HG03103 (cell line): ENCODE data around the gene POLE.

Experiments
- ATAC-seq: cut with Tn5 transposase; IDR thresholded peaks from one replicate; pipeline ENCODE4 v1.9.1; 2021; ENCODE audit warnings: low read depth; ENCODE audit not compliant: unreplicated experiment

POLE gene

DNA sequence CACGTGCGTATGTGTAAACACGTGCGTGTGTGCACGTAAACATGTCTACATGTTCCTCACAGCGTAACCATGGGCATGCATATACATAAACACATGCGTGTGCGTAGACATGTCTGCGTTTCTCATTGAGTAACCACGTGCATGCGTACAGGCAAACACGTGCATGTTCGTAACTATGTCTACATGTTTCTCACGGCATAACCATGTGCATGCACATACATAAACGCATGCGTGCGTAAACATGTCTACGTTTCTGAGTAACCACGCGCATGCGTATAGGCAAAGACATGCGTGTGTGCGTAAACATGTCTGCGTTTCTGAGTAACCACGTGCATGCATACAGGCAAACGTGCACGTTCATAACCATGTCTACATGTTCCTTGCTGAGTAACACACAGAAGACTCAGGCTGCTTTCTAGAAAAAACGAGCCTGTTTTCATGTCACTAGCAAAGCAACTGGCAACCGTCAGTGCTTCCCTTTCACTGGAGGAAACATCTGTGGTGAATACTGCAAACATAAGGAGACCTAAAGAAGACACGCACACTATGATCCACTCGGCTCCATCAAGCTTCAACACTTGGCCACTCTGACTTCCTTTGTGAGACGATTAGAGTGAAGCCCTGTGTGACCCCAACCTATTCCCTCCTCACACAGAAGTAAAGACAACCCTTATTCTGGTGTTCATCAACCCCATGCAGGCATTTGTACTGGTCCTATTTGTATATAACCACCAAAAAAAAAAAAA, 28.8 kb downstream of the POLE start:
- ATAC-seq = no peak

DNA sequence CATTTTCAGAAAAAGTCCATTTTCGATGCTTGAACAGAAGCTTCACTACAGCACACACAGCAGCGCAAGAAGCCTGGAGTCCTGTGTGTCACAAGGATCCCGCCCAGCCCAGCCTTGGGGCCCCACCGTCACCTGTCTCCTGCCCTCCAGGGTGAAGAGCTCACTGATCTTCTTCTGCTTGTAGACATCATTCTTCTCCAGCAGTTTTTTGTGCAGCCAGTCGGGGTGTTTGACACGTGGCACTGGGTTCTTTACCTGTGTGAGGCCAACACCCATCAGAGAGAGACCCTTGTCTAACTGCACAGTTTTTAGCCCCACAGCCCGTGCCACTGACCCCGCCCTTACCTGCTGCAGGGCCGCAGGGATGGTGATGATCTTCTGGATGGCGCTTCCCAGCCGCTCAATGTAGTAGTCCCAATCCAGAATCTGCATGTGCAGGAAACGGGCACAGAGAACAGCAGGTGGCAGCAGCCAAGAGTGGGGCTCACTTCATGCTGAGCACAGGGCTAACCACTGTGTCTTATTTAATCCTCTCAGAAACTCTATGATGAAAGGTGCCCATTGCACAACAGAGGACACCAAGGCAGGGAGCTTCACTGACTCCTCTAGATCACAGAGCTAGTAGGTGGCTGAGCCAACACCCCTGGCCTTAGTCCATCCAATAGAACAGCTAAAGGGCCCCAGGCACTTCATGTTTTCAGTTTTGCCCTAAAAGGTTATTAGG, 30.0 kb downstream of the POLE start:
- no peak for ATAC-seq

DNA sequence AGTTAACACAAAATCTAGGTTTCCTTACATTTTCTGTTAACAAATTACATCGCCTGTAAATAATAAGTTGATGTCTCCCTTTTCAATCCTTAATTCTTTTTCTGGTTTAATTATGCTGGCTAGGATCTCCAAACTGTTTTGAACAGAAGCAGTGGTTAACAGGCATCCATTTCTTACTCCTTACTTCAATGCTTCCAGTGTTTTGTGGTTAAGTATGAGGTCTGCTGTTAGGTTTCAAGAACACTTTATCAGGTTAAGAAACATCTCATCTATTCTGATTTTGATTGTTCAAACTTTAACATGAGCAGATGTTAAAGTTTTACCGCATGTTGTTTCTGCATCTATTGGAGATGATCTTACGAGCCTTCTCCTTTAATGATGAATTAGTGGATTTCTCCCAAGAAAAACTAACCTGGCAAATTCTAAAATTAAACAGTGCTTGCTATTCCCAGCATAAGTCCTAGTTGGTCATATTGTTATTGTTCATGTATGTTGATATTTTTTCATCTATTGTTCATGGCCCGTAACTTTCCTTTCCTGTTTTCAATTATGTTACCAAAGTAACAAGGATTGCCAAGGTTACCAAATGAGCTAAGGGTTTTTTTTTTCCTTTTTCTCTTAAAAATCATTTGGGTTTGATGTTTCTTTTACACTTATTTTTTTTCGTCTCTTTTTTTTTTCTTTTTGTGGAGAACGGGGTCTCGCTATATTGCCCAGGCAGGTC, 33.4 kb downstream of the POLE start:
- ATAC-seq = no peak

DNA sequence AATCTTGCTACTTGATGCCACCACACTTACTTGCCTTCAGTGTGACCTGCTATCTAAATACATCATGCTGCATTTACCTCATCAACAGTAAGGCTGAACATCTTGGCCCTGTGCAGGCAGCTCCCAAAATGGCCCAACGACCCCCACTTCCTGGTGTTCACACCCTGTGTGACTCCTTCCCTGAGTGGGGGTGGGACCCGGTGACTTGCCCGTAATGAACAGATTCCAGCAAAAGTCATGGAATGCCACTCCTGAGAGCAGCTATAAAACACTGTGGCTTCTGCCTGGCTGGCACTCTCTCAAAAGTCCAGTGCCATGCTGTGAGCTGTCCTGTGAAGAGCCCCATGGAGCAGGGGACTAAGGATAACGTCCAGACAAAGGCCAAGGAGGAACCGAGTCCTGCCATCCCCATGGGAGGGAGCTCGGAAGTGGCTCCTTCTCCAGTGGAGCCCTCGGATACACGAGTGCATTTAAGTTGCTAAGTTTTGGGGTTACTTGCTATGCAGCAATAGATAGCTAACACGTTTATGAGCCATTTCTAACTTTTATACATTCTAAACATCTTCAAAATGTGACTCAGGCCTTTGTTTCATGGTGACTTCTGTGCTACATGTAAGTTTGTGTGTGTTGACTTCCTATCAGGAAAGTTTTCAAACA, 35.6 kb downstream of the POLE start:
- no peak for ATAC-seq

DNA sequence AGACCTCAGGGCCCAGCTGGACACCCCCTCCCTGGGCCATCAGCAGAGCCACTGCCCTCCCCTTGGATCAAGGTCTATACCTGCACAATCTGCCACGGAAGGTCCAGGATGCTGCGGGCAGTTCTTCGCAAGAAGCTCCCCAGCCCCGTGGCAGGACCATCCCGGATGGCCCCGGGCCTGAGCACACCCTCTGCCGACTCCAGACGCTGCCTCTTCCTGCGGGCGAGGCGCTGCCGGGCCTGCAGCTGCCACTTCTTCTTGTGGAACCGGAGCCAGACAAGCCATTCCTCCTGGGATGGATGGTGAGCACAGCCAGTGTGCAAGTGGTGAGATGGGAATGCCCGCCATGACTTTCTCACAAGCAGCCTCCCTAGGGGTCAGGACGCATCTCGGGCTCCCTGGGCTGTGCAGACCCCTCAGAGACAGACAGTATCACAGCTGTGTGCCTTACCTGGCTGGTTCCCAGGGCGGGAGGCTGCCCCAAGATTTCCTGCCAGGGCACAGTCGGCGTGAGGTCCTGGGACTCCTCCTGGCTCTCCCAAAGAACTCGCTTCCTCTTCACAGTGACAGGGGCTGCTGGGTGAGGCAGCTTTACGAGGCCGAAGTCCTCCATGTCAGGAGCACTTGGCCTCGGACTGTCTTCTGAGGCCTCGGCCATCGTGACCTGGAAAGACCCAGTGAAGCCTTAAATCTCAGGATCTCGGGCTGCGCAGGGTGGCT, 37.8 kb downstream of the POLE start:
- no peak for ATAC-seq

DNA sequence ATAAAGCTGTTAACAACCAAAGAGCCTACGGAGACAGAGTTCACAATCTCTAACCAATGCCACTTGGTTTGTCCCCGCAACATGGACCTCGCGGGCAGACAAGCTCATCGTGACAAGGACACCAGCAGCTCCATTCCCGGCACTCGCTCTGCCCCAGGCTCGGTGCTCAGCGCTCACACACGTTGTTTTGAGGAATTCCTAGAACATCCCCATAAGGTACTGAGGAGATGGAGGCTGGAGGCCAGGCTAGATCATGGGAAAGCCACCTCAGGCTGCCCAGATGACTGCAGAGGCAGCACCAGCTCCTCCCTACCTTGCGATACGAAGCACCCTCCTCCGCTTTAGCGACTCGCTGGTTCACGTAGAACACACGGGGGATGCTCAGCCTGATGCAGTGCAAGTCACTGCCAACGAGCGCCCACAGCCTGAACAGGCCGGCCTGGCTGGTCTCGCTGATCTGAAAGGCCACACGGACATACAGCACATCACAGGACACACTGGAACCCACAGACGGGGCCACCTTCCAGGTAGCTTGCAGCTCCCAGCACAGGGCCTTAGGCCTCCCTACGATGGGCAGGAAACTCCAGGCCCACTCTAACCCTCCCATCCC, 38.4 kb downstream of the POLE start:
- no peak for ATAC-seq

DNA sequence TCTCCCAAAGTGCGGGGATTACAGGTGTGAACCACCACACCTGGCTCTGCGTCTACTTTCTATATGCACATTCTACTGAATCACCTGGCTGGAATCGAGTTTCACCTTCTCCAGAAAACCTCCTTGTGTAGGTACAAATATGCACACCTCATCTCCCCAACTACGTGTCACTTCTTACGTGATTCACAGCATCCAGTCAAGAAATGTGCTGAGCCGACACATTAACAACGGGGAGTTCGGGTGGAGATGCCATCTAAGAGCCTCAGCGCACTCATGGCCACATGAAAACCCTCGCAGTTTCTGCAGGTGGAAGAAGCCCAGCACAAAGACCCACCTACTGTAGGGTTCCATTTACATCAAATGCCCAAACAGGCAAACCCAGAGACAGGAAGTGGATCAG, 39.3 kb downstream of the POLE start:
- no peak for ATAC-seq

DNA sequence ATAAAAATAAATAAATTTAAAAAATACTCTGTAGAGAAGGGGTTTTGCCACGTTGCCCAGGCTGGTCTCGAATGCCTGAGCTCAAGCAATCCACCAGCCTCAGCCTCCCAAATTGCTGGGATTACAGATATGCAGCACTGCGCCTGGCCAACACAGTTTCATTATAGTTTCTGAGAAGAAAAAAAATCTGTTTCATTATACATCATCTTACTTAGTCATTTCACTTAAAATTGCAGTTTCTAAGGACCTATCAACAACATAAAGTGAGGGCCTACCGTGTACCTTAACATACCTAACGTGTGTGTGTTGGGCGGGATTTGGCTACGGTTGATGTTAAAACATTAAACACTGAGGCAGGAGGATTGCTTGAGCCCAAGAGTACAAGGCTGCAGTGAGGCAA, 40.3 kb downstream of the POLE start:
- no peak for ATAC-seq

DNA sequence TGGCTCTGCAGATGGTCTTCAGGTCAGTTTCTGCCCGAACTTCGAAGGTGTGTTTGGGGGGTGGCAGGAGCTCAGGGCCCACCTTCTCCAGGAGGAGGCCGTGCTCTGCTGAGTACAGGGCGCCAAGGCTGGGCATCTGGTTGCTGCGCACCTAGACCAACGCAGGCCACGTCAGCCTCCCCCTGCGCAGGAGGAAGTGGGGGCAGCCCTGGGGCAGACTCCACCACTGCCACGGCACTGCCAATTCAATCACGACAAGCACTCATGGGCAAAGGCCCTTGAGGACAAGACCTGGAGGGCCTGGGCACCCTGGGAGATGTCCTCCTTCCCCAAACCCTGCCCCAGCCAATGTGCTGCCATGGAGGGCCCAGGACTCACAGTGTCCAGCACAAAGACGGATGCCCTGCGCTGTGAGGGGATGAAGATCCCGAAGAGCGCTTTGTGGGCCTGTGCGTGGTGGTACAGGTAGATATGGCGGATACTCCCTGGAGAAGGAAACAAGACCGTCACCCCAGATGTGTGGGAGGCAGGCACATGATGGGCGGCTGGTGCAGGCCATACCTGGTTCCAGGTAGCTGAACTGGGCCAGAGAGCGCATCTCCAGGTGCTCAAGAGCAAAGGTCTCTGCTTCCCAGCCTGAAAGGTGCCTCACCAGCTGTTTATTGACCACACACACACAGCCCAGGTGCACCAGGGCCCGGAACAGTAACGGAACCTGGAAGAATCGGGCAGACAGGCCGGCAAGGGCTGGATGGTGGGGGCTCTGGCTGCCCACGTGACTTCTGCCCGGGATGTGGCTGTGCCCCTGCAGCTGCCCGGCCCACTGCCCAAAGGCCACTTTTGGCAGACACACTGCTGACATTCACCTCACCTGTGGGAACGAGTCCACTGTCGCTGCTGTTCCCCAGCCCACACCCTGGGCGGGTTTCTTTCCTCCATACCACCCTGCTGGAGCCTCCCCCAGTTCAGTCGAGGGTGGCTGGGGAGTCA, 44.0 kb downstream of the POLE start:
- ATAC-seq = no peak

DNA sequence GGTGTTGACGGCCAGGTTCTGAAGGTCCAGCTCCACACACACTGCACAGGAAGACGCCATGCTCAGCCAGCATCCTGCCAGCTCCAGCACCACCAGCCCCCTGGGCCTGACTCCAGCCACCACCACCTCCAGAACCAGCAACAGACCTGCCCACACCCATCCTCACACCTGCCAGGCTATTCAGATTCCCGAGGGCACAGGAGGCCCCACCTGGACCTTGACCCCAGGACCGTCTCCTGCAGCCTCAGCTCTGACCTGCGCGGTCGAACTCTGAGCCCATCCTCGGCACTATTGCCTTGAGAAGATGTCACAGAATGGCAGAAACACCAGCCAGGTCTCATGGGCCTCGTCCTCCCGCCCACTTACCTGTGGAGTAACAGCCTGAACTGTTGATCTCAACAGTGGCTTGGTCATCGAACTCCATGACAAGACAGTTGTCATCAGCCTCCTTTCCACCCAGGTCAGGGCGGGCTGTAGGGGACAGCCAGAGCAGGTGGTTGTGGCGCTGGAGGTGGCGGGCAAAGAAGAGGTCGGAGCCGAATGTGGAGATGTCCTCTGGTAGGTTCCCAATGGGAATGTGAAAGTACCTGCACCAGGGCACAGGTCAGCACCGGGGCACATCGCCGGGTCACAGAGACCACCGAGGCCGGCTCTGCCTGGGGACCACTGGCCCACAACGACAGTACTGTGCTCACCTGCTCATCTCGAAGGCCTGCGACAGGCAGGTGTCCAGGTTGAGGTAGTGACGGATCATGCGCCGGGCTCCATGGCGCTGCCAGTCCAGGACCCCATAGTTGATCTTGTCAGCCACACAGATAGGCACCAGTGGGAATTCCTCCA, 45.1 kb downstream of the POLE start:
- no peak for ATAC-seq

DNA sequence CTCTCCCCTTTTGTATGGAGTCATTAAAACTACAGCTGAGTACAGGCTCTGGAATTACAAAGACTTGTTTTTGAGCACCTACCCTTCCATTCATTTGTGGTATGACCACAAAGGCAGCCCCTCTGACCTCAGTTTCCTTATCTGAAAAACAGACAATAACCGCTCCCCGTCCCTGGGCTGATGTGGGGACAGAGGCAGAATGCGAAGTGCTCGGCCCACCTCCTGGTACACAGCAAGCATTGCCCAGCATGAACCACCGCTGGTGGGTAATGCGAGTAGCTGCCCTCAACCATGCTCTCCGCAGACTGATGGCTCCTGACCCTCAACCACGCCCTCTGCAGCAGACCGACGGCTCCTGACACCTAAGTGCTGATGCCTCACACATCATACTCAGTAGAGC, 46.2 kb downstream of the POLE start:
- no peak for ATAC-seq

DNA sequence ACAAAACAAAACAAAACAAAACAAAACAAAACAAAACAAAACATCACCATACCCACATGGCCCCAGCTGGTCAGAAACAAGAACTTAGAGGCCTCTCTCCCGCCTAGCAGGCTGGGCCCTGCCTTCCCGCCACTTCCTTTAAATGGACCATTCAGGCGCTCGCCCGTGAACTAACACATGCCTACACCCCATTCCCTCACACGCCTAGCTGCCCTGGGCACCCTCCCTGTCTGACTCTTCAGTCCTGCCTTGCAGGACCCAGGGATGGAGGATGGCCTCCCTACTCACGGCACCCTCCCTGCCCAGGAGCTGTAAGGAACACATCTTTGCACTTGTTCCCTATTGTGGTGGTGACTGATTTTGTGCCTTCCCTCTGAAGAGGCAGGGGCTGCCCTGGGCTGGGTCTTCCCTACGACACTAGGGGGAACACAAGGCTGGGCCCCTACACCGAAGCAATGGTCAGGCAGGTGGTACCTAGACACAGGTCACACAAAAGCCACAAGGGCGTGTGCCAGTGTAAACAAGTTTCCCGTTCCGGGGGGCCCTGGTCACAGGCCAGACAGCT, 47.1 kb downstream of the POLE start:
- ATAC-seq = no peak

DNA sequence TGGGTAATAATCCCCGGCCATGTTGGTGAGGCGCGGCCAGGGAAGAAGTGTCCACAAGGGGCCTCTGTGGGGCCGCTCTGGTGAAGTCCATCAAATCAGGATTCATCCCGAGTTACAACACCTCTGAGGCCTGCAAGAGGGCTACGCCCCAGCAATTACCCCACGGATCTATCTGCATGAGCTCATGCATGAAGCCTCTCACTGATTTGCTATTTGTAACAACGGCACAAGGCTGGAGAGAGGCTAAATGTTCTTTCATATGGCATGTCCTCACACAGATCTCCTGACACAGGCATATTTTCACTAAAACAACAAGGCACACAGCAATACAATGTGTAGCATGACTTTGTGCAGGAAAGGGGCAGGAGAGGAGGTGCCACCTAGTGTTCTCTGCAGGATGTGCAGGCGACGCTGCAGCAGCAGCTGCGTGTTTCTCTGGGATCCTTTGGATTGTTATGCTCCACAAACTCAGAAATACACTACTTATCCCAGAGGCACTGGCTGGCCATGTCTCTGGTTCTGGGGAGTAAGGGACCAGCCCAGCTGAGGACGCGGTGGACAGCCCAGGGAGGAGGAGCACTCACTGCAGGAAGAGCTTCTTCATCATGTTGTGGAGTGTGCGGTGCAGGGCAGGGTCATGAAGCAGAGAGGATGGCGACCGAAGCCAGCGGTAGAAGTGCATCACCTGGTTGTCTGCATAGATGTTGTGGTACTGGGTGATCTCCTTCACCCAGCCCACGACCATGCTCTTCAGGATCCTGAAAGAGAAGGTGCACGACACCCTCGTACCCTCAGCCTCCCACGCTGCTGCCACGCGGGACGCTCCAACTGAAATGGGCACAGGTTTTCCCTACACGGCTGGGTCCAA, 48.4 kb downstream of the POLE start:
- no peak for ATAC-seq

DNA sequence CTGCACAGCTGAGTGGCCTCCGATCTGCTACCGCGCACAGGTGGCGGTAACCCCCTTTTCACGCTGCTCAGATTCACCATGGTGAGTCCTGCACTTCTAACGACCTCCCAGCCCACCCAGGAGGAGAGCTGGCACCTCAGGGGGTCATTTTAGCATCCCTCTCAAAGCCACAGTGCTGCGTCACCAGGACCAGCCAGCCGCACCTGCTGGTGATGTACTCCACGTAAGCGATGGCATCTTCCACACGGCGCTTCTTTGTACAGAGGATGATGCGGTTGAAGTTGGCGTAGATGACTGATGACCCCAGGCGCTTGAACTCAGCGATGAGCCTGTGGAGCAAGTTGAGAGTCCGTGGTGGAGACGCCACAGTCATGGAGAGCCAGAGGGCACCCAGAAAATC, 49.3 kb downstream of the POLE start:
- no peak for ATAC-seq

DNA sequence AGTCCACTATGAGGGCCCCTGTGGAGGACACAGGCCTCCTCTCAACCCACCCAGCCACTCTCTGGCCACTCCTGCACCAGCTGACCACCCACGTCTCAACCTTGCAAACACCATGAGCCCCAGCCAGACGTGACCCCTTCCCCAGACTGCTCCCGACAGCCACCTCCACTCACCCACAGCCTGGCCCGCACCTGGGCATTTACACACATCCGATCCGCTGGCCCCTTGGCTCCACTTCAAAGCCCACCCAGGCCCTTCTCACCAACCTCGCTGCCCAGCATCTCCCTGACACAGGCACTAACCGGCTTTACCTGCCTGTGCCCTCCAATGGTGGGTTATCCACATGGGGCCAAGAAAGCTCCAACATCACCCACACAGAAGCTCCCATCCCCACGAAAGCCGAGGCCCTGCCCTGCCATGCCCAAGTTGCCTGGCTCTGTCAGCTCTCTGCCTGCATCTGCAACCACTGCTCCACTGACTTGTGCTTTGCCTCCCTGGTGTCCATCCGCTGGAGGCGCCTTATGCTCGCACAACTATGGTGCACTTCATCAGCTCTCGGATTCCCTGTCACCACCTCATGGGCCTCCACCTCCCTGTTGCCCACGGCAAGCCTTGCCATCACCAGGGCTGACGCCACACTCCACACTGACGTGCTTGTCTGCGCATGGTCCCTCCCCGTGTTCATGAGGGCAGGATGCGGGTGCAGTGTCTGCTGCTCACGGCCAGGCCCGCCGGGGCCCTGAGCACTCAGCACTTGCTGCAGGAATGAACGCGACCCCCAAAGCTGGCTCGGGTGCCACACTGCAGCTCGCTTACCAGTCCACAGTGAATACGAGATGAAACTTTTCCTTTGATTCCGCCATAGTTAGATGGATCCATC, 51.8 kb downstream of the POLE start:
- ATAC-seq = no peak
